K562 (cell line): Measurements from ENCODE around the gene CCT5. TPM values are rescaled to one million over a fixed set of nuclear protein-coding genes. Genes with fewer than 3 reads are reported as not detected.

ENCODE experiments used
- CAMTA2 ChIP-seq: fragments of 250-450 bp; sonication (Bioruptor Pico); conservative IDR thresholded peaks from 2 replicates; pipeline ENCODE4 v1.5.1; 2022
- CBX2 ChIP-seq: fragments of 200-600 bp; sonication (generic); IDR thresholded peaks from one replicate; pipeline ENCODE4 v1.6.1; 2012; ENCODE audit warnings: mild to moderate bottlenecking, low read length, inconsistent platforms; ENCODE audit not compliant: insufficient read depth, poor library complexity, severe bottlenecking
- CTBP1 ChIP-seq: fragments of 450-650 bp; IDR thresholded peaks from 2 replicates; pipeline ENCODE4 v1.6.1; 2016; ENCODE audit warnings: borderline replicate concordance
- E2F8 ChIP-seq: fragments of 450-650 bp; IDR thresholded peaks from 2 replicates; pipeline ENCODE4 v1.7.1; 2018; ENCODE audit warnings: mild to moderate bottlenecking, low read depth; ENCODE audit not compliant: partially characterized antibody
- HDGF ChIP-seq: fragments of 450-650 bp; IDR thresholded peaks from 2 replicates; pipeline ENCODE4 v1.6.1; 2016
- NUFIP1 ChIP-seq: fragments of 450-650 bp; IDR thresholded peaks from 2 replicates; pipeline ENCODE4 v1.6.1; 2018; ENCODE audit not compliant: partially characterized antibody
- POLR2H ChIP-seq: IDR thresholded peaks from 2 replicates; pipeline ENCODE4 v1.6.1; 2016; ENCODE audit warnings: missing genetic modification characterization, low read depth, mild to moderate bottlenecking, control low read depth, missing compliant biosample characterization, moderate library complexity
- SNIP1 ChIP-seq: fragments of 450-650 bp; IDR thresholded peaks from 2 replicates; pipeline ENCODE4 v1.7.1; 2017; ENCODE audit warnings: low read depth, mild to moderate bottlenecking
- SREBF1 ChIP-seq: fragments of 150-350 bp; IDR thresholded peaks from 2 replicates; pipeline ENCODE4 v1.6.1; 2014; ENCODE audit warnings: antibody characterized with exemption, low read depth, low read length, borderline replicate concordance
- TARDBP ChIP-seq: fragments of 450-650 bp; IDR thresholded peaks from 2 replicates; pipeline ENCODE4 v1.6.1; 2016
- TBL1XR1 ChIP-seq, 2 experiments: IDR thresholded peaks; 2 replicates each; pipeline ENCODE4 v1.6.1; 2012; ENCODE audit warnings: improper control_type of control experiment in 2 of 2, low read length in 2 of 2, mild to moderate bottlenecking in 1 of 2
- XRCC5 ChIP-seq: fragments of 200-400 bp; formaldehyde crosslinking; IDR thresholded peaks from 2 replicates; pipeline ENCODE4 v1.6.1; 2017; ENCODE audit warnings: low read depth, mild to moderate bottlenecking, low read length
- ZBTB1 ChIP-seq: sonication (generic); formaldehyde crosslinking; IDR thresholded peaks from 2 replicates; pipeline ENCODE4 v1.8.1; 2023; ENCODE audit warnings: missing genetic modification reagents, low read depth, mild to moderate bottlenecking, borderline replicate concordance
- ZNF197 ChIP-seq: fragments of 200-800 bp; sonication (Bioruptor generic); IDR thresholded peaks from 2 replicates; pipeline ENCODE4 v1.6.1; 2016; ENCODE audit warnings: low read depth, missing genetic modification characterization, missing compliant biosample characterization
- ZNF407 ChIP-seq: fragments of 450-650 bp; IDR thresholded peaks from 2 replicates; pipeline ENCODE4 v1.6.1; 2016; ENCODE audit warnings: low read depth
- ZNF695 ChIP-seq: fragments of 450-650 bp; formaldehyde crosslinking; IDR thresholded peaks from 2 replicates; pipeline ENCODE4 v1.4.0; 2020; ENCODE audit warnings: mild to moderate bottlenecking, moderate library complexity
- polyA plus RNA-seq, 8 experiments: library from polyadenylated mRNA; depleted of rRNA in 4 of 8; stranded (reverse) in 5 of 8; unstranded in 3 of 8; fragments of >200 nt; fragmentation: Nextera tagmentation in 2 of 8; fragmentation: Illumina TruSeq in 1 of 8; extraction: Ambion mirVana in 2 of 8; extraction: Trizol in 1 of 8; gene quantifications; 2 replicates each; pipeline versions ENCODE4 v1.2.1 to v1.2.3, GENCODE V29; 2011 to 2014; ENCODE audit warnings: inconsistent platforms in 1 of 8, missing spikeins in 1 of 8
- total RNA-seq, 7 experiments: library from RNA; depleted of rRNA in 6 of 7; stranded (reverse); fragments of >200 nt in 6 of 7; fragmentation: Illumina TruSeq in 2 of 7; extraction: Trizol in 2 of 7; gene quantifications; 2 replicates each; pipeline versions ENCODE4 v1.2.1 to v1.2.3, GENCODE V29; 2011 to 2021; ENCODE audit warnings: low replicate concordance in 1 of 7

The CCT5 gene
- total and polyA plus RNA-seq, 9 of the 15 experiments (the other 6 are each of a cell fraction or from before 2014, with no cell fraction given): 782 to 1,606 (median 1,153) TPM

GRCh38 chr5:10250806-10251276 lies 761 bp downstream of the CCT5 start (continued):
- no peak for TF ChIP-seq TARDBP
- no peak for TF ChIP-seq ZNF197 (CRISPR knock-in tag)
- no peak for TF ChIP-seq CBX2
- no peak for TF ChIP-seq NUFIP1
- no peak for TF ChIP-seq ZNF407
- no peak for TF ChIP-seq CTBP1
- TF ChIP-seq SREBF1: no peak
- 0 out of 4 replicates have a peak, but pooled peaks of 1 of the 2 experiments have one; percentile 27 for TF ChIP-seq TBL1XR1 (IDR thresholded peaks at IDR 0.05; ENCODE audit: low read length in 2 of 2)
- TF ChIP-seq POLR2H (tag): no peak
- TF ChIP-seq ZNF695 (CRISPR knock-in tag): no peak
- TF ChIP-seq XRCC5: no peak
- TF ChIP-seq SNIP1: no peak
- TF ChIP-seq E2F8: no peak
- TF ChIP-seq HDGF: no peak
- TF ChIP-seq ZBTB1 (CRISPR knock-in tag): no peak
- TF ChIP-seq CAMTA2 (CRISPR knock-in tag): no peak
